NCI-H2196 (cell line): ENCODE data around the gene NR2F2.

Experiments used
- DNase-seq: peaks from one replicate; lab custom pipeline; 2025; ENCODE audit not compliant: unreplicated experiment; lab: John Stamatoyannopoulos, UW

Gene NR2F2

DNA sequence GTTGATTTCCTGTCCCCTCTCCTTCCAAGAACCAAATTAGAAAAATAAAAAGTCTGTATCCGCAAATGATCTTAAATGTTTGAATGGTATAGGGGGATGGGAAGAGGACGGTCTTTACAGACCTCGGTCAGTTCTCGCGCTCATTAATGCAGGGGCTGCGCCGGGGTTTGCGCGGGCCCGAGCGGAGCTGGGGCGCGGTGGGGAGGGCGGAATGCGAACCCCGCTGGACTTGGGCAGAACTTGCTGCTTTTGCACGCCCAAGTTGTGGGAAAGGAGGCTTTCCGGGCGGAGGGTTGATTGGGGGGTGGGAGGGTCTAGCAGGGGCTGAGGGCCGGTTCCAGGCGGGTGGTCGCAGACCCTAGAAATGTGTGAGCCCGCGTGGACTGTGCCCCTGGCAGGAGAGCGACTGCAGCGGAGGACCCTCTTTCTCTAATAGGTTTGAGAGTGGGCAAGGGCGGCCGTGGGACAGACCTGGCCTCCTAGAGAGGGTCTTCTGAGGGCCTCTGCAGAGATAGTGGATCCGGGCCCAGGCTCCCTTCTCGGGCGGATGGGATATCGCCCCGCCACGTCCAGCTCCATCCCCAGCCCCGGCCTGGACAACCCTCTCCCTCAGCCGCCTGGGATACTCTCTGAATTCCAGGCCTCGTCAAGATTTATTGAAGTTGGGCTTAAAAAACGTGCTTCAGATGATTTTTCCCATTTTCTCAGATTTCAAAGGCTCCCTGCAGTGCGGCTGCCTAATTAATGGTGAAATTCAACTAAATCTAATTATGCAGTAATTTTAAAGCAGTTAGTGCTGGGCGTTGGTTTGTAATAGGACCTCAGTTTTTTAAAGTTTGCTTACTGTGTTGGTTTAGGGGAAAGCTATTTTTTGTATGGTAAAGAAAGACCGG is 11.3 kb downstream of the NR2F2 start:
- DNase-seq = no peak

DNA sequence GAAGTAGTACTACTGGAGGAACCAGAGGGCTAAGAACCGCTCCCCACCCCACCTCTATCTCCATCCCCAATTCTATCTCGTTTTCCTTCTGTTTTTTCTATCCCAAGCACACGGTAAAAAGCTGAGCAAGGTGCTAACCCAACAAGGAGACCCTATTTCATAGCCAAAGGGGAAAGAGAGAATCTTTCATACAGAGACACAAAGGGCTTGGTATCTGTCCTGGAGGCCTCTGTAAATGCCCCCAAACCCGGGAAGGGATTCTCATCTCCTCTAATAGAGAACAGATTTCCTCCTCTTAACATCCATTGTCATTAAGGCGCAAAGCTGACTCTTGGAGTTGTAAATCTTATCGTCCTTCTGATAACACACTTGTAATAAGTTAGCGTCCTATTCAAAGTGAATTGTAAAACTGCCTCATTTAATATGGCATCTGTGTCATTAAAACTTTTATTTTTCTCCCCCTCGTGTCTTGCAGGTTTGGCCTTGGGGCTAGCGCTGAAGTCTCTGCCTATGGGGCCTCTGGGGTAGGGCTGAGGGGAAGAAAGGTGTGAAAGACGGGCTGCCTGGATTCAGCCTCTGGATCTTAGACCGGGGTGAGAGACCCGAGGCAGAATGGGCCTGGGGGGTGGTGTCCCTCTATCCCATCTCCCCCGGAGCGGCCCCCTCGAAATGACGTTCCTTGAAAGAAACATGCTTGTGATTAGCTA is 12.1 kb downstream of the NR2F2 start:
- DNase-seq = no peak

DNA sequence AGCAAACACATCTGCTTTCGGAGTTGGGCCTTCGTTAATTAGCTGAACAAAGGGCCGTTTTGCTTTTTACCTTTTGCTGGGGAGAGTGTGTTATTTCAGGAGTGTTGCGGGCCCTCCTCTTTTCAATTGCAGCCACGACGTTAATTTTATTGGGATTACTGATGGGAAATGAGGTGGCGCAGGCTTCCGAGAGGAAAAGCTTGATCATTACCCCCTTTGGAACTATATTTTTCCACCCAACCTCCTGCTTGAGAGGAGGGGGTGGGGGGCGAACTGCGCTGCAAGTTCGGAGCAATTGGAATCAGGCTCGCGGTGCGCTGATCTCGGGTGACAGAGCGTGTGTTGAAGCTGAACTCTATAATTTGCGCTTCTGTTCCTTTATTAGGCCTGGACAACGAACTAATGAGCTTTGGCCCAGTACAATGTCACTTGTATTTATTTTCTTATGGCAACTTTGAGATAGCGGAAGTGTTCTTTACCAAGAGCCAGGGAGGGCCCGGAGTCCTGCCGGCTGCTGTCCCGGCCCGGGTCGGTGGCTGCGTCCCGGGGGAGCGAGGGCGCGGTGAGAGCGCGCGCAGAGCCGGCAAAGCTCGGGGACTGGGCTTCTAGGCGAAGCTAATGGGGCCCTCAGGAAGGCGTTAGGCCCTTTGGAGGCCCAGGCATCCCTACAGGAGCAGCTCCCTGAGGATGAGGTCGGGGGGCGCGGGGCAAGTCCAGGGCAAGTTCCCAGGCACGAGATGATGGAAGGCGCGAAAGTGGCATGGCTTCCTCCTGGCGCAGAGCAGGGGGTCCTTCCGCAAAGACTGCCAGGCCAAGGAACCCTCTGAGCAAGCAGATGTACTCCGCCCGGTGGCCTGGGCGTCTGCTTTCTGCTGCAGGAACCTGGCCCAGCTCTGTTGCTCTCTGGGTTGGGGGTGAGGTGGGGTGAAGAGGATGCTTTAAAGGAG is 12.9 kb downstream of the NR2F2 start:
- DNase-seq = no peak

DNA sequence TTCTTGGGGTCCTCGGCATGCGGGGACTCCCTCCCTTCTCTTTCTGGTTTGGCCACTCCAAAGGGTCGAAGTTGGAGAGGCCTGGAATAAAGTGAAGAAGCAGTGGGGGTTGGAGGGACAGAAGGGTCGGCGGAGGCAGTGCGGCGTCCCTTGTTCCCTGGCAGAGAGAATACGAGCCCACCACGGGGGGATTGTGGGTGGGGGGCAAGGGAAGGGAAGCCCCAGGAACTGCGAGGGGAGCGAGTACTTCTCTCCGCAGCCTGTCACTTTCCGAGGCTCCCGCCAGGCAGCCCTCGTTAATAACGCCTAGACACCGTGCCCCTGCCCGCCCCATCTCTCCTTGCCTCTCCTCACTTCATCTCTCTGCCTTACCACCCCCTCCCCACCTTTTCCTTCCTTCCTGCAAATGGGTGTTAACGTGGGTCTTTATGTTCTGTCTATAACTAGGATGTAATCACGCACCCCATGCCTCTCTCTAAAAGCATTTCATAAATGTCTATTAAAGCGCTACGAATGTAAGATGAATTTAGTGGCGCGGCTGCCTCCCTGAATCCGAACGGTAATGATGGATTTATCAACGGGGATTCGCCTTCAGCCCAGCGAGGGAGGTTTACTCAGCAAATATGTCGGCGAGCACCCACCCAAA is 13.7 kb downstream of the NR2F2 start:
- DNase-seq = no peak

DNA sequence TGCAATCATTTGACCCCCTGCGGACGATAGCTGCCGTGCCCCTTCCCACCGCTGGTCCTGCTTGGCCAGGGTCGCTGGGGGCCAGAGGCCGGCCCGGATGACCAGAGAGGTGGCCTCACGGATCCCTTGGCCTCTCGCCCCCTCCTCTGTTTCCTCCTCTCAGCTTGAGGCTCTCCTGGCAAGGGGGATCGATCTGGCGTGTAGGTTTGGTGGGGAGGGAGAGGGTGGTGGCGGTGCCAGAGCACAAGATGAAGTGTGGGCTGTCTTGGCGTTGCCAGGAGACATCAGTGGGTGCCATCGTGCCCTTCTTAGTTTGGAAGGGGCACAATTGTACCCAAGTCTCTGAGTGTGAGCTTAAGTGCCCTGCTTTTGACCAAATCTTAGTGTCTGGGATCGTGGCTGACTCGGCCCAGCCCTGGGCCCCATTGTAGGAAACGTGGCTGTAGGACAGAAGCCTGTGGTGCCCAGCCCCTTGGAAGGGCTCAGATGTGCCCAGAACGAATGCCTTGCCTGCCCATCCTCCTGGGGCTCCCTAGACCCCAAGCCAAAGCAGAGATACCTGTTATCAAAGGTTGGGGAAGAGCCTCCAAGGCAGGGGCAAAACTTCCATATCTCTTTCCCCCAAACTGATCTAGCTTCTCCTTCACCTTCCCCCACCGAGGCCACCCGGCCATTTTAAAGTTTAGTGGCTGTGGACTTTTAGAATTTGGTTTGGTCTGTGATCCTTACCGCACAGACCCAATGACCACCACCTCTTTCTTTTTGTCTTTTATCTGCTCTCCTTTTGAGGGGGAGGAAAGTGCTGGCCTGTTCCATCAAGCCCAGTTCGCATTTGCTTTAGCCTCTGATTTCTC is 14.4 kb downstream of the NR2F2 start:
- DNase-seq = no peak

DNA sequence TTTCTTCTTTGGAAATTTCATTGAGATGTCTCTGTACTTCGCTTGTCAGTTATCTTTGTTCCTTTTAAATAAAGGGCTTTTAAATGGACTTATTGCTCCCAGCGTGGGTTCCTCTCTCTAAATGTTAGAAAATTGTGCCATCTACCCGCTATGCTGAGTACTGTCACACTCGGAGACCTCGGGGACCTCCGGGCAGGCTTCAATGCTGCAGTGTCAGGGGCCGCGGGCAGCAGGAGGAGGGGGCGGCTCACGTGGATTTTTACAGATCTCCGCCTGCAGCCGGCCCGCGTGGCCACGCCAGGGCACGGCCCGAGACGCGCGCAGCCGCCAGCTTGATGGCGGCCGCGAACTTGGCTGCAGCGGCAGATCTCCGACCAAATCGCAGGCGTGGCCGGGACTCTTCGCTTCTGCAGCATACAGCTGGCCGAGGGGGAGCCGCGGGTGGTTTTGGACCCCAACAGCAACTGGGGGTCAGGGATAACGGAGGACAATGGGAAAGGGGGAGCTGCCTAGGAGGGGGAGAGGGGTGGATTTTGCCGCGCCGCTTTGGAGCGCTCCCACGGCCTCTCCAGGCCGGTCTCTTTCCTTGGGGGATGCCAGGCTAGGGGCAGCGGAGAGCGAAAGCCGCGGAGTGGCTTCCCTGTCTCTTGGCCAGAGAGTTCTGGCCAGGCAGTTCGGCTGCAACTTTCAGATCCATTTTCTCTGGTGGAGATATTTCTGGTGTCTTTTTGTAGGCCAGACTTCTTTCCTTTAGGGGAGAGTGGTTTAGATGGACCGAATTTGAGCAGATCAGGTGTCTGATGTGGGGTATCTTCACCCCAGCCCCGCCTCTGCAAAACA is 15.3 kb downstream of the NR2F2 start:
- no peak for DNase-seq

DNA sequence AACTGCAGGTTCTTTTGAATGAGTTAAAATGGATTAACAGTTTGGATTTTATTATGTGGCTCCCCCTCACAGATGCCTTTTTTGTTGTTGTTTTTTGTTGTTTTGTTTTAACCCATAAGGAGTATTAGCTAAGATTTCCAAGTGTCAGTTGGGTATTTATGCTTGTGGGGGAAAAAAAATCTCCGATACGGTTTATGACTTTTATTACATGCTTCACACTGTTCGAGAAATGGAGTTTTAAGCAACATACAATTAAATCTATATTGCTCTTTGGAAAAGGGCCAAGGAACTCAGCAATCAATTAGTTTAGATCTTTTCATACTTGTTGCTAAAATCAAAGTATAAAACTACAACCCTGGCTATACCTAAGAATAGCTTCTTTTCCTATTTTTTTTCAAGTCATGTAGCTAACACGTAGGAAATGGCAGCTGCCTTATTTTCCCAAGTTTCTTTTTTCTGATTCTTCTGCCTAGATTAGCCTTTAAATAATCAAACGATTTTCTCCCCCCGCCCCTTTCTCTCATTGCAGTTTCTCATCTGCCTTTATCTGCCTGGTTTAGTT is 16.0 kb downstream of the NR2F2 start:
- no peak for DNase-seq

DNA sequence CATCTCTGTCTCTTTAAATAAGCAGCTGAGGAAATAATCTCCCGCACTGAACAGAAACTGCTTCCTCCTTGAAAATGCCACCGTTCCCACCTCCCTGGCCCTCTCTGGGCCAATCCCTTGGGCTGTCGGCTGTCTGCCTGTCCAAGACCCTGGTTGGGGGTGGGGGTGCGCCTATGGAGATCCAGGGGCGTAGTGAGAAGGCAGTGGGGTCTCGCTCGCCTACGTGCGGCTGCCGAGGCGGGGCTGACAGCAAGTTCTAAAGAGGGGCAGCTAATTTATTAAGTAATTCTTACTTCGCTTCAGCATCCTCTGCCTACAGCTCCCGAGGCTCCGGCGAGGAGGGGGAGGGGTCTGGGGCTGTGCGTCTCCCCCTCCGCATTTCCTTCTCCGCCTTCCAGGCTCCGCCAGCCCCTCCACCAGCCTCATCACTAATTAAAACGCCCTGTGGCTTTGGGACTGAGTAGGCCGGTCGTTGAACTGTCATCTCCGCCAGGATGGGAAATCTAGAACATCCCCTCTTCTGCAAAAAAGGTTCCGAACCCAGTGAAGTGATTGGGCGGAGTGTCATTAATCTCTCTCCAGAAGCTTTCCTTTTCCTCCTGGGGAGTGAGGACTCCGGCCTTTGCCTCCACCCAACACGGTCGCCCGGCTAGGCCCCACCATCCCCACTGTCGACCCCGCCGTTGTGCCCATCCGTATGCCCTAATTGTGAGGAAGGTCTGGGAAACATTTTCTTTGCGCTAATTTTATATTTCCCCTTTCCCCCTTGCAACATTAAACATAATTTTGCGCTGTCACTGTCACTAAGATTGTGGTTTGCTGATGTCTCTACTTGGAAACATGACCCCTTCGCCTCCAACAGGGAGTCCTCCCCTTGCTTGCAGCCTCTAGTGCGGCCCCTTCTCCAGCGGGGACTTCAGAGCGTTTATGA is 16.9 kb downstream of the NR2F2 start:
- DNase-seq = no peak

DNA sequence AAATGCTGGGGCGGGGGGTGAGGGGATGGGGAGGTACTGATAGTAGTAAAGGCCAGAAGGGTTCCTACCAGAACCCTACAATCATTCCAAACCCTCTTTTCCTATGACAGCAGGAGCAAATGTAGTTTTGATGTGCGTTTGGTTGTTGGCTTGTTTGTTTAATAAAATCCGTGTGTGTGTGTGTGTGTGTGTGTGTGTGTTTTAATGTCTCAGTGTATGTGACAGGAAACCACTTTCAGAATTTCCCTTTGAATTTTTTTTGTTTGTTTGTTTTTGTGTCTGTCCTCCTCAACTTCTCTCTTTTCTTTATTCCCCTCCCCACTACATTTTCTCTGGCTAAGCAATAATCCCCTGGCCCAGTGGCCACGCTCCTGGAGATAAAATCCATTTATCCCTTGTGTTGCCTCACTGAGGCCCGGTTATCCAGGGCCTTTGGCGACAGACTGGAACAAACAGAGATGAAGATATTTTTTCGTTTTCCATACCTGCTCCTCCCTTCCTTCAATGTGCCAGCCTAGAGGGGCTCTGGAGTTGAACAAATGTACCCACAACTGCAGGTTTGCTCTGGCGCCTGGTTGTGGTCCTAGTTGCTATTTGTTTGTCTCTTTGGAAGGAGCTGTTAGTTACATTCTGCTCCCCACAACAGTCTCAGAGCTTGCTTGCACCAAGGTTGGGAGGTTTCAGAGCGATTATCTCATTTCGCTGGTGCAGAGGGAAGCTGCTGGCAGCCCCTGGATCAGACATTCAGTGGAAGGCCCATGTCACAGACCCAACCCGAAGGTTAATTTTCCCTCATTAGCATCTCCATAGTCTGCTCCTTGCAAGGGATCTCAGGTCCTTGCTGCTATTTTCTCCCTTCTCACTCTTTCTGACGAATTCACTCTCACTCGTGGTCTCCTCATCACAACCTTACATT is 17.9 kb downstream of the NR2F2 start:
- no peak for DNase-seq

DNA sequence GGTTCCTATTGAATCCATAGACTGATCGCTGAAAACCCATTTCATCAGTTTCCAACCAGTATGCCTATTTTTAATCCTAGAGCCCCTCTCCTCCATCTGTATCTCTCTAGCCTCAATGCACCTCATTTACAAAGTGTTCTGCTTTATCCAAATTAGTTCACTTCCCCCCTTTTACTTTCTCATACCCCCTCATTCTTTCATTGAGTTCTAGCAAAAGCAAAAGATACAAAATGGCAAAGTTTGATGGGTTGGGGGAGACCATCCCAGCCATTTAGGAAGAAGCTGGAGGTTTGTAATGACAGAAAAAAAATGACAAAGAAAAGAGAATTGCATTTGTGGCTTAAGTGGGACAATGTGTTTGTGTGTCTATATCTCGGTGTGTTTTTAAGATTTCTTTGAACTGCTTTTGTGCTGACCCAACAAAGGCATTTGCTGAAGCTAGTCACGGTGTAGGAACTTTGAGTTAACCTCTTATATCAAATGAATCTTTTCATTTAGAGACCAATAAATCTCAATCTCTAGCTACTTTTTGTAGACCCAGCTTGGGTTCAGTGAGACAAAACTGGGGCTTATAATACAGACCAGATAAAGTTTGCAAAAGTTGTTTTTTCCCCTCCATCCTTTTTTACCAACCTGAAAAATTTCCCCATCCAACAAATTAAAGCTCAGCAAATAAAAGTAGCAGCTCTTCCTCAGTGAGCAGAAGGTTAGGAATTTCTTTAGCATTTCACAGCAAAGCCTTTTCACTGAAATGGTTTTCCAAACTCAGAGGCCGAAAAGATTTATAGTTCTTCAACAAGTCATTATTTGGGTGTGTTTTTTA is 18.7 kb downstream of the NR2F2 start:
- no peak for DNase-seq

DNA sequence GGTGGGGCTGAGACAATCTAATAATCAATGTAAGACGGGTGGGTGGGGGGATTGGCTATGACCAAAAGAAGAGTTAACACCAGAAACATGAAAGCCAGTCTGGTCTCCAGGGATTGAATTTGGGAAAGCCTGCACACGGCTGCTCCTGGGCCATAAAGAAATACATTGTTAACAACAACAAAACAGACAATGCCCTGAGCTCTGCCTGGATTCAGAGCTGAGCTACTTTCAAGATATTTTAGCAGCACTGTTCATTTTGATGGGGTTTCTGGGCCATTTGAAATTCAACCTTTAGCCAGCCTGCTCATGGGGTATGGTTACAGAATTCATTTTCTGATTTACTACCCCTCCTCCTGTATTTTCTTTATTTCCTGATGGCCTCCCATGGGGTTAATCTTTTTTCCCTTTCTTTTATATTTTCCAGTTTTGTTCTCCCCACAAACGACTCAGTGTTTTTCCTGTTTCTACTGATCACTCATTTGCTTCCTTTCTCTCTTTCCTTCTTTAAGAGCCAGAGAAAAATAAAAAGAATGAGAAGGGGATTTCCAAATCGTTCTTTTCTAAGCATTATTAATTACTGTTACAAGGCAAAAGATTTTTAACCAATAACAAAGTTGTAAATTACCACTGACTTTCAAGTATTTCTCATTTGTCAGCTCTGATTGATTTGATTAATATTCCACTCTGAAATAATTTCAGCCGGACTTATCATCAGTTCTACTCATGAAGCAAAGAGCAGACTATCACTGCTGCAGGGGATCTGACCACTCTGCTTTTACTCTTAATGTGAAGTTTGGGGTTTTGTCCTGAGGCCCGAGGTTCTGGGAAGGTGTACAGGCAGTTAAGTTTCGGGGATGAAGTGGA is 19.6 kb downstream of the NR2F2 start:
- DNase-seq = no peak

DNA sequence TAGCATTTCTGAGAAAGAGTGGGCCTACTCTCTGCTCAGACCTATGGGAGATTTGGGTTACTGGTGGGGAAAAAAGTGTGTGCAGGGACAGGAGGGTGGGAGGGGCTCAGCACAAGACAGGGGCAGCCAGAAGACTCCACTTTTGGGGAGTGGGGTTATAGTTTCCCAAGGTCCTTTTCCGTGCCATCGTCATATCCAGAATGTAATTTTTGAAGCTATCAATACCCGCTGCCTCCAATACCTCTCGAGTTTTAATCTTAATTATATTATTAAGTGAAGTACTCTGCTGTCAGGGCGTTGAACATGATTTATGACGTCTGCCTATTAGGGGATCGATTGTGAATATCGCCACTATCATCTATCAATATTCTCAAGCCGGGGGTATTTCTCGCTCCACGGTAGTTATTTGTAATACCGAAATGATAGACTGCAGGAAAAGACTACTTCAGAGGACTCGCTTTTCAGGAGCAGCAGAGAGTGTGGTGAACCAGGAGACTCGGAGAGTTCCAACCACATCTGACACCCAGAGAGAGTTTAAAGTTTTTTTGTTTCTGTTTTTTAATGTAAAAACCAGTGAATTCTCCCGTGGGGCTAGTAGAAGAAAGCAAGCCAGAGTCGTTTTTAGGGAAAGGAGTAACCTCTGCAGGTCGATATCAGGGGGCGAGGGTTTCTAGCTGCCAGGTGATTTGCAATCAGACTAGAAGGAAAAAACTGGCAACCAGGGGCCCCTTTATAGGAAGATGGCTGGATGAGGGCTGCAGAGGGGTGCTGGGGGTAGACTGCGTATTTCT is 20.6 kb downstream of the NR2F2 start:
- DNase-seq = no peak

DNA sequence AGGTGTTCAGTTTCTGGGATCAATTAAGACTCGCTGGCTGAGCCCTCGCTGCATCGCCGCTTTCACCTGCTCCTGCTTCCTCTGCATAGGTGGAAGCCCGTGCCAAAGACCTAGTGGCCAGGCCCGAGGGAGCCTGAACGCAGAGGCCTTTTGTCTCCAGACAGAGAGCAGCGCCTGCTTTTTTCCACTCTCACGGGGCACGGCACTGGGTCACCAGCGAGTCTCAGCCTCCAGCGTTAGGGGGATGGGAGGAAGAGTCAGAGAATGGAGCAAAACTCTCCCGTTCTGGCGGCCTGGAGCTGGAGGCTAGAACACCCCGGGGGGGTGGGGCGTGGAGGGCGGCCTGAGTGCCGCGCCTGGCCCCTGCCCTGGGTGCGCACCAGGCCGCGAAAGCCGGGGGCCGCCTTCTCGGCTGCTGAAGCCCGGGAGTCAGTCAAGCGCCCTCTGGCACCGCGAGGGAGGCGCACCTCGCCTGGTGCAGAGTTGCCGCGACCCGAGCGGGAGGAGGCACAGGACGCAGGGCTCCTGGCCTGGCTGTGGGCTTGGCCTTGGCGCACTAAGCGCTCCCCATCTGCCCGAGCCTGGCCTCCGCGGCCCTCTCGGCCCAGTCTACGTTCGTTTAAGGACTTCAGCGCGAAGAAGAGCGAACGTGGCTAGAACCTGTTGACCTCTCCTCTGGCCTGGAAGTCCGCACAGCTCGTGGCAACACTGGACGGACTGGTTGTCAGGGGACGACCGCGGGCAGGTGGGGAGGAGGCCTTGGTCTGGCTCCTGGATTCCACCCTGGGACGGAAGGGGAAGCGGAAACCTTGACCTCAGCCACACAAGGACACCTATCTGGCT is 21.5 kb downstream of the NR2F2 start:
- DNase-seq = no peak
